Left cardiac atrium (tissue), 4 donors: ENCODE results near the gene KCNJ1. TPM values are rescaled to one million over a fixed set of nuclear protein-coding genes. Genes with fewer than 3 reads are reported as not detected.
A peak's percentile ranks its signal among the peaks of the same experiment; 100 is the strongest.

ENCODE experiments used
- ATAC-seq, 2 donors: fragments of 200-7000 bp; cut with Tn5 transposase; one replicate each; pipeline ENCODE4 v1.9.1; 2020; ENCODE audit warnings: mild to moderate bottlenecking in 2 of 2, moderate library complexity in 2 of 2
- DNase-seq: peaks from one replicate; pipeline ENCODE4 v3.0.0-alpha.2; 2020
- intact Hi-C, 2 donors: fragments of 100-400 bp; cut with DNase I; formaldehyde crosslinking; loops; one replicate each; pipeline versions ENCODE4 v1.14.1 to v1.15.1; 2022 to 2023
- total RNA-seq, 2 donors: library from RNA; stranded (reverse); fragmentation: NEBNext Ultra II Directional; extraction: Animal tissue kit (Norgen Biotek cat#: 25700); gene quantifications; one replicate each; pipeline ENCODE4 v1.2.1, GENCODE V29; 2021
- donor health status: DM: no; HTN: yes; CAD: no.
- donor health status: DM: no; HTN: yes; CAD: no; lungs with severe emphysema.
- donor health status: DM: yes; HTN: yes; CAD: no.
- donor health status: Dilated cardiomyopathy.

Gene KCNJ1
- total RNA-seq, 2 donors from 2014 or later, result not detected

DNA sequence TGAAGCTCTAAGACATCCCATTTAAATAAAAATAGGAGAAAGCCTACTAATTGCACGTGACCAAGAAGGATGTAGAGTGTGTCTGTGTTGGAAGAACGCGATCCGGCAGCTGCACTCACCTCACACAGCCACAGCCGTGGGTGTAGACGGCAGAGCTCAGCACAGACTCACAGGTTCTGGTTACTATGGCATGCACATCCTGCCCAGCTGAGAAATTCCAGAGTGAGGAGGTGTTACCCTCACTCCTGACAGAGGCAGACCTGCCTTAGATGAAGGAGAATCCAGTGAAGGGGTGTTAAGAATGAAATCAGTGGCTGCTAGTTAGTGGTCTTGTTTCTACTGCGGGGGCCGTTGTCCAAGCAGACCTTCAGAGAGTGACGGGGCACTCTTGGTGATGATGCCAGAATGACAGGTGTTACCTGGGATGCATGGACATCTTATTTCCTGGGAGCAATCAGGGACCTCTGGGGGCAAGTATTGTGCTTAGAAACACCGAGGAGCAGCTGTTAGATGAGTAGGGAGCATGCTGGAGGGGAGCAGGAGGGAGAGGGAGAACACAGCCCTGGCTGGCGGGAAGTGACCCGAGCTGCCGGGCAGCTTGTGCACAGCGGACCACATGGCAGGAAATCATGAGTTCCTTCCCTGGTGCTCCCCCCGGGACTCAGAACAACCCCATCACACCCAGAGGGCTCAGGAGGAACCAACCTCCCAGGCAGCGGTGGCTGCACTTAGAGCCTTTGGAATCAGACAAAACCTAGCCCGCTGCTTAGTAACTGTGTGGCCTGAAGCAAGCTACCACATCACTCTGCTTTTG, 36.4 kb upstream of the KCNJ1 start:
- ATAC-seq, result peak; percentile 6 to 11
- intact Hi-C loops, result no loop called here
- no peak for DNase-seq

DNA sequence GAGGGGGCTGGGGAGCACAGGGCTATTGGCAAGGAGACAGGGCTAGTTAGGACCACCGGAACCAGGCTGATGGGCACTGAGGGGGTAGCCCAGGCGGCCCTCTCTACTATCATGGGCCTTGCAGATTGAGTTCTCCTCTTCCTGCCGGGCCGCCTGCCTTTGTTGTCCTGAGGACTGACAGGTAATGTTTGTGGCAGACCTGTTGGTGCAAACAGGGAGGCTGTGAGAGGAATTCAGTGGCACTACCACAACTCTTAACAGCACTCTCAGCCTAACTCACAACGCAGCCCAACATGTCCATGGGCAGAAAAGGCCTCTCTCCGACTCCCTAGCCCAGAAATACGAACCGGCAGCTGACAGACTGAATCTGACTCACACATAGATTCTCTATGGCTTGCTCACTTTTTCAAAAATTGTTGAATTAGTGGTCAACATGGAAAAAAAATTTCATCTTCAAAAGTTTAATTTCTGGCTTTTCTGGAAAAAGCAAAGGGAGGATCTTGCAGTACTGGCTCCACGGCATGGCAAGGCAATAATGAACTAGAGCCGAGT, 35.5 kb upstream of the KCNJ1 start:
- DNase-seq (no peak), ATAC-seq (no peak)
- intact Hi-C loops, result no loop called here

DNA sequence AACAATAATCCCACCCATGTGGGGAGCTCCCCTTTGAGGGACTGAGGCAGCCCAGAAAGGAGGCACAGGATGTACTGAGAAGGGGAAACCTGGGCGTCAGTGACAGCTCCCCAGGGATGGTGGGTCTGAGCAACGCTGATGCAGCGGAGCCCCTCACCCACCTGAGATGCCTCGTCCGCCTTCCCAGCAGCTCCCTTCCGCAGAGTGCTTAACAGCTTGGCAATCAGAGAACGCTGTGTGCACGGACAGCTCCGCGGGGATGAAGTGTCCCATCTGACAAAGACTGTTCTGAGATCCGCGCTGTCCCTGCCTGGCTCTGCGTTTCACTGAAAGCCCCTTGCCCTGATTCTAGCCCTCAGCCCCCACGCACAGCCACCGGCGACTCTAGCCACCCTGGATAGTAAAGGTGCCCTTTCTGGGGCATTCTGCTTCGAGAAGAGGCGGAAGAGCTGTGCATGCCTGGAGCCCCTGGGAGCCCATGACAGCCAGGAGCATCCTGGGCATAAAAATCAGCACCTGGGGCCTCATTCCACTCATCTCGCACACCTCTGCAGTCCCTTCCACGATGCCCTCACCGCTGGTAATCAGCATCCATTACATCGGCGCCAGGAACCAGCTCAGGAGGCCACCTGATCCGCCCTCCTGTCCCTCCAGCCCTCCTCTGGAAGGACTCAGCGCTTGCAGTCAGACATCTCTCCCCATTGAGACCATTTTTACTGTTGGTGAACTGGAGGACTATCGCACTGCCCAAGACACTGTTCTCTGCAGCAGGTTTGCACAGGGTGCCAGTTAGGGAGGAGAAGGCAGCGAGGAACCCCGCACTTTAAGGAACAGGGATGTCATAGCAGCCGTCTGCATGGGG, 34.8 kb upstream of the KCNJ1 start:
- DNase-seq, result no peak
- no peak for ATAC-seq
- intact Hi-C loops, result no loop called here

DNA sequence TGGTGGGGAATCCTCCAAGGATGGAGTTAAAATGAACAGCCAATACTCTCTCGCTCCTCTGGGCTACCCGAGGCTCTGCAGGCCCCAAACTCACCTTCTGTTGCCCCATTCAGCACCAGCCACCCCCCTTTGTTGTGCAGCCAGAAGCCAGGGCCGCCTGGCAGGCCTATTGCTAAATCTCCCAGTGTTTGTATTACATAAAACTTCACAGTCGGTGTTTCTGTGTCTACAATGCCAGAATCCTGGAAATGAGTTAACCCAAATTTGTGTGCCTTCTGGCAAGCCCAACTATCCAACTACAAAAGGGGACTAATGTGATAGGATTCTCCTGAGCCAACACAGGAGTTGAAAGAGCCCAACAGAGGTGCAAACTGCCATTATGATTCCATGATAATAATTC, 33.4 kb upstream of the KCNJ1 start:
- DNase-seq, result no peak

DNA sequence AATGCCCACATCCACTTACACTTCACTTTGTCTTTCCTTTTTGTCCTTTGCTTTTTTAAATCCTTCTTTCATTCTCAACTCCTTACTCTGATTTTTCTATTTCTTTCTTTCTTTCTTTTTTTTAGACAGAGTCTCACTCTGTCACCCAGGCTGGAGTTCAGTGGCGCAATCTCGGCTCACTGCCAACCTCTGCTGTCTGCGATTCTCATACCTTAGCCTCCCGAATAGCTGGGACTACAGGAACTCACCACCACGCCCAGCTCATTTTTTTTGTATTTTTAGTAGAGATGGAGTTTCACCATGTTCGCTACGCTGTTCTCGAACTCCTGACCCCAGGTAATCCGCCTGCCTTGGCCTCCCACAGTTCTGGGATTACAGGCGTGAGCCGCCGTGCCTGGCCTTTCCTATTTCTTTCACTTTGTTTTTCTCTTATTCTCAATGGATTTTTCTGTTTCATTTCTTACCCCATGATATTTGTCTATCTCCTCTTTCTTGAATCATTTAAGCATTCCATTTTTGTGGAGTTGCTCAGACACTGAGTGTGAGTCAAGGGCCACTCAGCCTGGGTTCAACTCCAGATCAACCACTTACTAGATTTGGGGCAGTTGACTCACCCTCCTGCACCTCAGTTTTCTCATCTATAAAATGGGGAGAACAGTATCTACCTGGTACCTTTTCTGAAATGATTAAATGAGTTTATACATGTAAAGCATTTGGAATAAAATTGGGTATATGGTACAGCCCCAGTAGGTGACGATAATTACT, 31.7 kb upstream of the KCNJ1 start:
- intact Hi-C loops, result no loop called here
- ATAC-seq (no peak), DNase-seq (no peak)

More for the DNA sequence above, 33.4 kb upstream of the KCNJ1 start:
- no peak for ATAC-seq
- intact Hi-C loops, result no loop called here

DNA sequence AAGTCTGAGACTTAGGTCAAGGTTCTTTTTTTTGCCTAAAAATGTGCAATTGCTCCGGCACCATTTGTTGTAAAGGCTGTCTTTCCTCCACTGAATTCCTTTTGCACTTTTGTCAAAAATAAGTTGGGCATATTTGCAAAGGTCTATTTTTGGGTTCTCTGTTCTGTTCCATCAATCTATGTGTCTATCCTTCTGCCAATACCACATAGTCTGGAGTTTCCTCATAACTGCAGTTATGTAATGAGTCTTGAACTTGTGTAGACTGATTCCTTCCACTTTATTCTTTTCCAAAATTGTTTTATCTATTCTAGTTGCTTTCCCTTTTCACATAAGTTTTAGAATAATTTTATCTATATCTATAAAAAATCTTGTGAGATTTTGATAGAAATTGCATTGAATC, 30.7 kb upstream of the KCNJ1 start:
- DNase-seq, result no peak
- intact Hi-C loops, result no loop called here
- ATAC-seq, result no peak

DNA sequence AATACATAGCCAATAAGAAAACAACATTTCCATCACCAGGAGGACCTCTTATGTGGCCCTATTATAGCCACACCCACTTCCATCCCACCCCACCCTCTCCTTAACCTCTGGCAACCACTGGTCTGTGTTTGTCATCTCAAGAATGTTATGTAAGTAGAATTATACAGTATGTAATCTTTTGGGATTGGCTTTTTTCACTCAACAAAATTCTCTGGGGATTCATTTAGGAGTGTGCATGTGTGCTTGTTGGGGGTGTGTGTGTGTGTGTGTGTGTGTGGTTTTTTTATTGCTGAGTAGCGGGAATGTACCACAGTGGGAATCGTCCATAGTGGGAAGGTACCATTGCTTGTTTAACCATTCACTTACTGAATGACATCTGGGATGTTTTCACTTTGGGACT, 29.3 kb upstream of the KCNJ1 start:
- DNase-seq (no peak), ATAC-seq (no peak)
- intact Hi-C loops, result no loop called here

DNA sequence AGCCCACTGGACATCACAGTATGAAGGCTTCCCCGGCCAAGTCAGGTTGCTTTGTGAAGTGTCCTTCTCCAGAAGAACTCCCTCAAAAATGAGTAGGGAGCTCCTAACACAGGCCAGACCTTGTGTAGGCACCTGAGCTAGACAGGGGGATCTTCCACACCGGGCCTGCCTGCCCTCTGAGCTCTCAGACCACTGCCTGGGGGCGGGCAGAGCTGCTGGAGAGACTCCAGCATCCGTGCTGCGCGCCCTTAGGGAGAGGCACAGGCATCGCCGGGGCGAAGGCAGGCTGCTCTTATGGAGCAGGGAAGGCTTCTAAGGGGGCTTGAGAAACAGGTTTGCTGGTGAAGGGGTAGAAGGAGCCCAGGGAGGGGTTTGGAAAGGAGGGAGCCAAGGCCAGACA, 28.4 kb upstream of the KCNJ1 start:
- intact Hi-C loops, result no loop called here
- ATAC-seq (peak in 1 of 2 donors; percentile 18), DNase-seq (no peak)

DNA sequence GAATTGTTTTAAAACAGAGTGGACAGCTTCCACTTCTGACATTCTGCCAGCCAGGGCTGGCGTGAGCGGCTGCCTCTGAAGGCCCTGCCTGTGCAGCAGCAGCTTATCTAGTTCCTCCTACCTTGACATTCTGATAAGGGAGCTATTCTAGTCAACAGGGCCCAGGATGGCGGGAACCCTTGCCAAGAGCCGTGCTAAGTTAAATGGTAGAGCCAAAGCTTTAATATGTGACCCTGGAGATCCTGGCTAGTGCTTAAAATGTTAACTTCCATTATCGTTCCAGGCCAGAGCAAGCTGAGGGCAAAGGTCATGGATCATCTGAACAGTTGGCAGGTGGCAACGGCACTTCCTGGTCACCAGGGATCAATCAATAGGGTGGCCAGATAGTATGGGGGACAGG, 27.6 kb upstream of the KCNJ1 start:
- ATAC-seq (peak; percentile 53 to 73), DNase-seq (peak; percentile 76)
- intact Hi-C loops, result no loop called here

DNA sequence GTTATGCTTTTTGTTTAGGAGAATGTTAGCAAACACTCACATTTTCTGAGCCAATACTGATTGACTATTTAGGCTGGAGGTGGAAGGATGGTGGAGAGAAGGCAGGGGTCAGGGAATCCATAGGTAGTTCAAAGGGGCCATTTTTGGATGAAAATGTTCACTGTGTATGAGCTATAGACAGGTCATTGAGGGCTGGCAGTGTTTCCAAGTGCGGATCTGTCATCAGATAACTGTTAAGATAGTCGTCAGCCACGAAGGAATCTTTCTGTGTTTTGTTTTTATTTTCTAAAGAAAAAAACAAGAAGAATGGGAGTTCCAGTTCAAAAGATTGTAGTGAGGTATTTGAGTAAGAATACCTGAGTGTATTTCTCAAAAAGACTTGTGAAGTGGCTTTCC, 27.2 kb upstream of the KCNJ1 start:
- intact Hi-C loops, result no loop called here
- no peak for DNase-seq
- no peak for ATAC-seq

DNA sequence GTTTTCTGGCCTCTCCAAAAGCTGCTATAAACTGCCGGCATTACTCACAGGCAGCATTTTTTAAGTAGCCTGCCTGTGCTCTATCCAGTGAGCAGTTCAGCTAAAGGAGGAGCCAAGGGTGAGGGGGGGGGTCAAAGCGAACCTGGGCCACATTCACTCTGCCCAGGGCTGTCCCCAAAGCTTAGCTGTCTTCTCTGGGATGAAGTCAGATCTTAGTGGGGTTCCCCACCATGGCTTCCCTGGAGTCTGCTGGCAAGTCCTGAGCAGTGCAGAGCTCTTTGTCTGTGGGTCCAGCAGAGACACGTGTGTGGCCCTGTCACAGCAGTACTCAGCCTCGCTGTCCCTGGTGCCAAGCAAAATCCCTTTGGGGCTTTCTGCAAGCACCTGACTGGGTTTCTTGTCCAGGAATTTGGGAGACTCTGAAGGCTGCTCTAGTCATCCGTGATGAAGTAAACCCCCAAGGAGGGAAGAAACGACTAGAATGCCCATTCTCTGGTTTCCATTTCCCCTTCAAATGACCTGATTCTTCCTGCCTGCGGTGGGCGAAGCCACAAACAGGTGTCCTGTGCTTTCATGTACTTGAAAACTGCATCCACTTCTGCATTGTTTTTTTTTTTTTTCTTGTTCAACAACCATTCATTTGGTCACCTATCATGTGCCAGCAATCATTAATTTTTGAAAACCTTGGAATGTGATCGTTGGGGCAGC, 26.6 kb upstream of the KCNJ1 start:
- intact Hi-C loops, result no loop called here
- ATAC-seq (peak in 1 of 2 donors; percentile 25), DNase-seq (no peak)

DNA sequence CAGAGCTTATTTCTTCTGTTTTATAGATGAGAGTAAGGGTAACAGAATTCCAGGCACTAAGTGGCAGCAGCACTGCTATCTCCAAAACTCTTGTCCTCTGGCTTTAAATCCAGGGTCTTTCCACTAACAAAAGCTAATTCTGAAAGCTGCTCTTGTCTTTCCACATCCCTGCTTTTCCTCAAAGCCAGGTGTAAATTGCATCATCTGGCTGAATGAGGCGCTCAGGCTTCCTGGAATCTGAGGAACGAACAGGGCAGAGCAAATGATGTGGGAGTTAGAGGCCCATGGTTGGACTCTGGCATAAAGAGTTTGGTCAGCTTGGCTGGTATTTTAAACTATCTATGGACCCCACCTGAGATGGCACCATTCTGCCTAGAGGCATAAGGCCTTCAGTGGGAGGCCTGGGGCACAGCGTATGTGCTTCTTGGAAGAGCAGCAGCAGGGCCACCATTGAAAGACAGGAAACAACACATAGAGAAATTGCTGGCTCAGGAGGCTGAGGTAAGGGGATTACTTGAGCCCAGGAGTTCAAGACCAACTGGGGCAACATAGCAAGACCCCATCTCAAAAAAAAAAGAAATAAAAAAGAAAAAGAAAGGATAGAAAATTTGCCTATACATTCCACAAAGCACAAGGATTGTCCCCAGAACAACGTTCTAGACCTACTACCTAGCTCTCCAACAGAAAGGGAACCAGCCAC, 25.9 kb upstream of the KCNJ1 start:
- DNase-seq (no peak), ATAC-seq (no peak)
- intact Hi-C loops, result no loop called here

DNA sequence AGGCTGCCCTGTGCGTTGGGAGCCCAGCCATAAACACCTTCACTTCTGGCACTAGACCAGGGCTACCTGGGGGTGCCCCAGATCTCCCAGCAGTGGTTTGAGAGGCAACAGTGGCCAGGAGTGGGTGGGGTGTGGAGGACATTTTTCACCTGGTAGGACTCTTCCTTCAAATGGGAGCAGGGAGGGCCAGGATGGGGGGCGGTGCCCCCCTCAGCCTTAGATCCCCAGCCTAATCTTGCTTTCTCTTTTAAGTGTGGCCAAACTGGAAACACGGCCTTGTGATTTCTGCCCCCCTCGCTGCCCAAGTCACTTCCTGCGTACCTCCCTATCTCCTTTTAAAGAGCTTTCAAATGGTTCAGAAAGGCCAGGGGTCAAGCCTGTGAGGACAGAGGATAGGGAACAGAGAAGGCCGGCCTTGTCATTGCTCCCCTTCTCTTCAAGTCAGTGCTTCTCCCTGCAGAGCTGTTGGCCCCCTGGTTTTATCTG, 24.9 kb upstream of the KCNJ1 start:
- ATAC-seq, result peak in 1 of 2 donors; percentile 12
- intact Hi-C loops, result no loop called here
- no peak for DNase-seq

DNA sequence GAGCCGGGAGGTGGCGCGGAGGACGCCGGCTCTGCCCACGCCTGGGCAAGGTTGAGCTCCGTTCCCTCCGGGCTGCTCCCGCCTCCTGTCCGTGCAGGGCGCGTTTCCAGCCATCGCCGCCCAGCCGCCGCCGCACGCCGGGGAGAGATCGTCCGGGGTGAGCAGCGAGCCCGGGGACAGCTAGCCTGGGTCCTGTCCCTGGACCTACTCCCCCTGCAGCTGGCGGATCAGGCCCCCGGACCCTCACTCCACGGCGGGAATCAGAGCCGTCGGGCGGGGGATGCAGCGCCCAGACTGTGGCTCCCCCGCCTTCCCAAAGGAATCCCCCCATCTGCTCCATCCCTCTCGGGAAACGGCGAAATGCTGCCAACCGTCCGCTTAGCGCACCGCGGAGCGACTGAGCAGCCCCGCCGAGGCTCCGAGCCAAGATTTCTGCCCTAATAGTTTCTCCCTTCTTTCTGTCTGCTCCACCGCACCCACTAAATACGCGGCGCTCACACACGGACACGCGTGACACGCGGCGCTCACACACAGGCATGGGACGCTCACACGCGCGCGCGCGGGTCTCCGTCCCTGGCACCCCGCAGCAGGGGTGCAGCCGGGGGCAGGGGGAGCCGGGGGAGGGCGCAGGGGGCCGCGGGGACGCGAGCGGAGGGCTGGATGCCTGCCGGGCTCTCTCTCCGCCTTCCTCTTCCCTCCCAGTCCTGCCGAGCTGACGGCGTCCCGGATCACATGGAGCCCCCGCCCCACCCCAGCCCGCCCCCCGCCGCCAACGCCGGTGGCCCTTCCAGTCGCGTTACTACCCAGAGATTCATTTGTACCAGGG, 23.7 kb upstream of the KCNJ1 start, which contains the start of gene KCNJ5:
KCNJ5 (plus strand) TSS at position 814 of the 826 bp plus-strand sequence. CDS start 19,918 bp downstream, outside the sequence.
- intact Hi-C loops, result no loop called here
- ATAC-seq (peak; percentile 65 to 77), DNase-seq (peak; percentile 52)

DNA sequence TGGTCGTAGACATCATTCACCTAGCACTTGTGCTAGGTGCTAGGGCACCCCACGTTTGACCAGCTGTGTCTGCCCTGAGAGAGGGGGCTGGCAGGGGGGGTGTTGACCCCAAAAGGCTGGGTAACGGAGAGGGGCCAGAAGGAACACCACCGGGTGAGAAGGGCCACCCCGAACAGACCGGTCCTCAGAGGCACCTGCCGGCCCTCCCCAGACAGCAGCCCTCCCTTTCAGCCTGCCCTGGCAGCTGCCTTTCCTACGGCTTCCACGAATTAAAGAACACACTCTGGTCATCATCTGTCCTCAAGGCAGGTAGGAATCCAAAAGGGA, 23.1 kb upstream of the KCNJ1 start:
- DNase-seq (no peak), ATAC-seq (no peak)
- intact Hi-C loops, result no loop called here

DNA sequence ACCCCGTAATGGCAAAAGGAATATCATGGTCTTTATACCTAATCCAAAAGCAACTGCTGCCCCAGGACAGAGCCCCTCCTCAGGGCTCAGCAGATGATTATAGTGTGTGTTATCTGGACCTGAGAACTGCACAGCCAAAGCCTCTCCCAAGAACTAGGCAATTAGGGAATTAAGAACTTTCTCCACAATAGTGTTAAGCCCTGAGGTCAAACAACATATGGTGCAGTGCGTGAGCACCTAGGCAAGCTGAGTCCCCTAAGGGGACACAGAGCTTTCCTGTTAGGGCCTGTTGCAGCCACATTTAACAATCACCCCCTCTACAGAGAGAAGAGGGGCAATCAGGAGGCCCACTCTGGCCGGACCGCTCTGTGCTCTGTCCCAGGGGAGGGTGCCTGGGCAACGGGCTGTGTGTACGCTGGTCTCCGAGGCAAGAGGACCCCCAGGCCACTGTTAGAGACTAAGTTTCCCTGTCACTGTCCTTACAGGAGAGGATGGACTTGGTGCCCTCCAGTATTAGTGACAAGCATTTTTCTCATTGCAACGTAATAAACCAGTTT, 22.6 kb upstream of the KCNJ1 start:
- DNase-seq, result no peak
- no peak for ATAC-seq
- intact Hi-C loops, result loop anchor here in 1 of 2 donors (5.0 kb wide), 1 partner anchor 68 kb away; no protein-coding TSS in a partner anchor
